H1 (cell line): ENCODE results near the gene PTPRC. TPM values are rescaled to one million over a fixed set of nuclear protein-coding genes. Genes with fewer than 3 reads are reported as not detected.

Source experiments
- CTCF ChIA-PET: fragments of 300-600 bp; sonication (Branson Sonifier 250); formaldehyde crosslinking; loops from one replicate; lab custom pipeline; 2021; ENCODE audit not compliant: partially characterized antibody; lab: Charles Lee
- POLR2A ChIA-PET: fragments of 300-600 bp; sonication (Branson Sonifier 250); formaldehyde crosslinking; loops from one replicate; lab custom pipeline; 2021; ENCODE audit warnings: inconsistent platforms; ENCODE audit not compliant: partially characterized antibody; lab: Charles Lee
- DNase-seq, 2 experiments: peaks; one replicate each; pipeline versions ENCODE4 v3.0.0 to v3.0.0-alpha.2; 2010 to 2022; ENCODE audit warnings: low spot score in 2 of 2, low read depth in 1 of 2, mixed read lengths in 1 of 2
- FAIRE-seq: peaks from 2 replicates; lab custom pipeline; 2011; peaks lifted over from hg19 to GRCh38; lab: Jason Lieb, UNC
- H2AFZ ChIP-seq: 2 replicates; pipeline ENCODE4 v1.8.1; 2012; ENCODE audit warnings: low read length, inconsistent platforms
- H2AK5ac ChIP-seq: 2 replicates; pipeline ENCODE4 v1.6.1; 2013; ENCODE audit warnings: low read depth, low read length
- H2BK120ac ChIP-seq: replicated peaks from 2 replicates; pipeline ENCODE3; 2013; ENCODE audit warnings: low read depth, low read length, inconsistent platforms
- H2BK12ac ChIP-seq: 2 replicates; pipeline ENCODE4 v1.6.1; 2013; ENCODE audit warnings: low read depth, low read length
- H2BK15ac ChIP-seq: 2 replicates; pipeline ENCODE4 v1.6.1; 2013; ENCODE audit warnings: low read length
- H2BK20ac ChIP-seq: 2 replicates; pipeline ENCODE4 v1.6.1; 2013; ENCODE audit warnings: low read length
- H2BK5ac ChIP-seq: 2 replicates; pipeline ENCODE4 v1.6.1; 2013; ENCODE audit warnings: low read depth, low read length
- H3K14ac ChIP-seq: 2 replicates; pipeline ENCODE4 v1.6.1; 2013; ENCODE audit warnings: inconsistent platforms; ENCODE audit not compliant: insufficient read length
- H3K18ac ChIP-seq: 2 replicates; pipeline ENCODE4 v1.6.1; 2013; ENCODE audit warnings: low read length; ENCODE audit errors: extremely low read depth
- H3K23ac ChIP-seq: 2 replicates; pipeline ENCODE4 v1.6.1; 2013; ENCODE audit warnings: inconsistent platforms; ENCODE audit not compliant: insufficient read length
- H3K23me2 ChIP-seq: 2 replicates; pipeline ENCODE4 v1.6.1; 2013; ENCODE audit warnings: low read depth, low read length
- H3K27ac ChIP-seq: 2 replicates; pipeline ENCODE4 v1.6.1; 2011; ENCODE audit warnings: low read depth, low read length, inconsistent platforms
- H3K27me3 ChIP-seq, 4 experiments: replicated peaks in 1 of 4; 1 replicate in 1 of 4; 2 replicates in 3 of 4; pipeline versions ENCODE4 v1.6.1 to v1.8.1; 2011 to 2013; ENCODE audit warnings: low read length in 3 of 4, mild to moderate bottlenecking in 3 of 4, inconsistent platforms in 2 of 4, mixed read lengths in 2 of 4, moderate library complexity in 1 of 4; ENCODE audit not compliant: control insufficient read depth in 3 of 4, insufficient read depth in 3 of 4; ENCODE audit errors: extremely low read depth in 1 of 4
- H3K36me3 ChIP-seq, 4 experiments: 2 replicates each; pipeline versions ENCODE4 v1.6.1 to v1.8.1; 2011 to 2013; ENCODE audit warnings: mild to moderate bottlenecking in 4 of 4, low read length in 3 of 4, moderate library complexity in 2 of 4, control low read depth in 1 of 4, inconsistent platforms in 1 of 4; ENCODE audit not compliant: insufficient read depth in 4 of 4, control insufficient read depth in 2 of 4
- H3K4ac ChIP-seq: replicated peaks from 2 replicates; pipeline ENCODE3; 2013; ENCODE audit warnings: low read length, low read depth, mixed read lengths, inconsistent platforms; ENCODE audit not compliant: insufficient read length
- H3K4me1 ChIP-seq, 4 experiments: replicated peaks in 1 of 4; 1 replicate in 1 of 4; 2 replicates in 3 of 4; pipeline versions ENCODE4 v1.6.1 to v1.8.1; 2011 to 2013; ENCODE audit warnings: low read length in 3 of 4, inconsistent platforms in 2 of 4, mixed read lengths in 1 of 4; ENCODE audit not compliant: insufficient read depth in 4 of 4, control insufficient read depth in 3 of 4
- H3K4me2 ChIP-seq, 2 experiments: 2 replicates each; pipeline versions ENCODE4 v1.6.1 to v1.8.1; 2011 to 2013; ENCODE audit warnings: low read depth in 2 of 2, low read length in 2 of 2, control low read depth in 1 of 2, inconsistent platforms in 1 of 2, mild to moderate bottlenecking in 1 of 2; ENCODE audit not compliant: insufficient read depth in 1 of 2
- H3K4me3 ChIP-seq, 4 experiments: fragments of 200-600, 300-600 bp in 1 of 4; sonication (generic), shearing (Covaris generic), sonication (Bioruptor Twin) in 1 of 4; 2 replicates each; pipeline versions ENCODE4 v1.5.1 to v1.8.1; 2011 to 2016; ENCODE audit warnings: low read length in 4 of 4, low read depth in 3 of 4, control low read depth in 2 of 4, inconsistent platforms in 2 of 4, mild to moderate bottlenecking in 2 of 4, mixed read lengths in 1 of 4, moderate library complexity in 1 of 4; ENCODE audit not compliant: insufficient read depth in 2 of 4; ENCODE audit errors: extremely low read depth in 1 of 4
- H3K56ac ChIP-seq: replicated peaks from 2 replicates; pipeline ENCODE3; 2013; ENCODE audit warnings: low read depth, mild to moderate bottlenecking, mixed read lengths, low read length, inconsistent platforms; ENCODE audit not compliant: insufficient read length
- H3K79me1 ChIP-seq: 2 replicates; pipeline ENCODE4 v1.6.1; 2013; ENCODE audit warnings: low read depth, low read length, control low read depth
- H3K79me2 ChIP-seq, 2 experiments: 2 replicates each; pipeline versions ENCODE4 v1.6.1 to v1.8.1; 2012 to 2013; ENCODE audit warnings: low read length in 2 of 2, mild to moderate bottlenecking in 2 of 2, inconsistent platforms in 1 of 2; ENCODE audit not compliant: insufficient read depth in 2 of 2, control insufficient read depth in 1 of 2
- H3K9ac ChIP-seq, 4 experiments: replicated peaks in 1 of 4; 1 replicate in 1 of 4; 2 replicates in 3 of 4; pipeline versions ENCODE4 v1.6.1 to v1.8.1; 2011 to 2013; ENCODE audit warnings: low read depth in 3 of 4, low read length in 3 of 4, control low read depth in 2 of 4, mild to moderate bottlenecking in 2 of 4, moderate library complexity in 2 of 4, inconsistent platforms in 1 of 4; ENCODE audit errors: extremely low read depth in 1 of 4
- H3K9me3 ChIP-seq, 2 experiments: 2 replicates each; pipeline versions ENCODE4 v1.6.1 to v1.8.1; 2012 to 2013; ENCODE audit warnings: mild to moderate bottlenecking in 2 of 2, moderate library complexity in 2 of 2, control low read depth in 1 of 2, inconsistent platforms in 1 of 2, low read depth in 1 of 2, low read length in 1 of 2, mixed read lengths in 1 of 2; ENCODE audit not compliant: insufficient read depth in 2 of 2
- H4K20me1 ChIP-seq, 2 experiments: replicated peaks in 1 of 2; 2 replicates each; pipeline versions ENCODE3 to v1.8.1; 2011 to 2013; ENCODE audit warnings: inconsistent platforms in 2 of 2, low read length in 2 of 2, mild to moderate bottlenecking in 1 of 2; ENCODE audit not compliant: insufficient read depth in 2 of 2, control insufficient read depth in 1 of 2
- H4K5ac ChIP-seq: 2 replicates; pipeline ENCODE4 v1.6.1; 2013; ENCODE audit warnings: low read length, low read depth, mixed read lengths, inconsistent platforms; ENCODE audit not compliant: insufficient read length
- H4K8ac ChIP-seq: 2 replicates; pipeline ENCODE4 v1.8.0; 2013; ENCODE audit warnings: mild to moderate bottlenecking, moderate library complexity, low read length, inconsistent platforms; ENCODE audit not compliant: insufficient read depth; ENCODE audit errors: extremely low read depth
- H4K91ac ChIP-seq: replicated peaks from 2 replicates; pipeline ENCODE3; 2013; ENCODE audit warnings: low read length, mixed read lengths, inconsistent platforms; ENCODE audit not compliant: insufficient read length
- BACH1 ChIP-seq: IDR thresholded peaks from 2 replicates; pipeline ENCODE4 v1.6.1; 2012; ENCODE audit warnings: low read length, improper control_type of control experiment
- CBX5 ChIP-seq: fragments of 300-800, 300-1000 bp; sonication (generic); IDR thresholded peaks from 2 replicates; pipeline ENCODE4 v1.7.1; 2016; ENCODE audit warnings: antibody characterized with exemption, low read length, low read depth
- CEBPB ChIP-seq: IDR thresholded peaks from 2 replicates; pipeline ENCODE4 v1.6.1; 2012; ENCODE audit warnings: low read depth, low read length
- CHD2 ChIP-seq: IDR thresholded peaks from 2 replicates; pipeline ENCODE4 v1.6.1; 2012; ENCODE audit warnings: low read length, improper control_type of control experiment
- CREB1 ChIP-seq: IDR thresholded peaks from 2 replicates; pipeline ENCODE4 v1.6.1; 2012; ENCODE audit warnings: inconsistent platforms
- JUND ChIP-seq: IDR thresholded peaks from 2 replicates; pipeline ENCODE4 v1.6.1; 2011; ENCODE audit warnings: mild to moderate bottlenecking, improper control_type of control experiment, low read length
- RNF2 ChIP-seq: fragments of 200-900, 300-1000 bp; sonication (generic); IDR thresholded peaks from 2 replicates; pipeline ENCODE4 v1.7.1; 2016; ENCODE audit warnings: borderline replicate concordance, low read depth, mild to moderate bottlenecking, antibody characterized with exemption, low read length; ENCODE audit not compliant: poor library complexity, severe bottlenecking; ENCODE audit errors: missing control alignments
- WGBS, 2 experiments: shearing (Covaris generic) in 1 of 2; methylation state at CpG; one replicate each; pipeline versions ENCODE4 v1.1.6 to v1.1.7; 2013 to 2015; ENCODE audit warnings: low lambda C conversion rate in 2 of 2, mixed read lengths in 2 of 2, inconsistent platforms in 1 of 2, low coverage in 1 of 2, missing lambda C conversion rate in 1 of 2; ENCODE audit not compliant: insufficient replicate concordance in 2 of 2, insufficient coverage in 1 of 2, insufficient read length in 1 of 2; ENCODE audit errors: extremely low coverage in 1 of 2, missing lambda C conversion rate in 1 of 2; 5-methylcytosine and 5-hydroxymethylcytosine counted together
- polyA plus RNA-seq, 7 experiments: library from polyadenylated mRNA; depleted of rRNA in 3 of 7; stranded (reverse) in 5 of 7; unstranded in 2 of 7; fragments of >200 nt in 5 of 7; fragments of 200-250 nt in 2 of 7; gene quantifications; 1 replicate in 5 of 7; 2 replicates in 1 of 7; 4 replicates in 1 of 7; pipeline versions ENCODE4 v1.2.1 to v1.2.3, GENCODE V29; 2011 to 2013; ENCODE audit warnings: missing spikeins in 2 of 7, mixed read lengths in 2 of 7
- total RNA-seq: library from RNA; stranded (reverse); fragmentation: NEBNext Ultra II Directional; extraction: Animal tissue kit (Norgen Biotek cat#: 25700); gene quantifications from 2 replicates; pipeline ENCODE4 v1.2.1, GENCODE V29; 2021

Gene PTPRC
- total and polyA plus RNA-seq, 2 of the 8 experiments (the other 6 are each of a cell fraction or from before 2014, with no cell fraction given): 0.05 TPM; not detected in 1

- no peak overlapping the region for H2AFZ ChIP-seq
- no peak overlapping the region for H3K27ac ChIP-seq
- no peak overlapping the region for H2BK20ac ChIP-seq
- H3K4me2 ChIP-seq: no peak overlapping the region
- no peak overlapping the region for H3K14ac ChIP-seq
- no peaks in the 10 kb centered on the region for H3K9me3 ChIP-seq
- H4K20me1 ChIP-seq: no peaks in the 10 kb centered on the region
- no peak overlapping the region for H3K18ac ChIP-seq
- H2BK120ac ChIP-seq: no peak overlapping the region
- H4K91ac ChIP-seq: no peak overlapping the region
- FAIRE-seq (no peak), DNase-seq (no peak)
- H3K4me3 ChIP-seq: no peak overlapping the region
- H2BK15ac ChIP-seq: no peak overlapping the region
- H4K8ac ChIP-seq: no peak overlapping the region
- 93% methylated on average over 2 of the region's 2 CpGs; no CpG with 5 or more reads in 1 of the 2 experiments for WGBS, 2 experiments
- H3K4ac ChIP-seq: no peak overlapping the region
- H2BK12ac ChIP-seq: no peak overlapping the region
- H3K23me2 ChIP-seq: no peaks in the 10 kb centered on the region
- H2BK5ac ChIP-seq: no peak overlapping the region
- no peaks in the 10 kb centered on the region for H3K36me3 ChIP-seq
- no peak overlapping the region for H3K9ac ChIP-seq
- H3K23ac ChIP-seq: no peak overlapping the region
- CTCF ChIA-PET: no interaction called here
- no peak overlapping the region for H3K56ac ChIP-seq
- TF ChIP-seq CREB1: no peak
- TF ChIP-seq CHD2: no peak
- TF ChIP-seq CEBPB: no peak
- no peak for TF ChIP-seq JUND
- no peak for TF ChIP-seq CBX5
- no peak for TF ChIP-seq RNF2
- no peak for TF ChIP-seq BACH1
- TF ChIP-seq, all 59 proteins: peak for 0
- POLR2A ChIA-PET: no interaction called here
- Histone ChIP-seq H2AK5ac (no peak overlapping the region), H3K27me3 (no peaks in the 10 kb centered on the region), H3K4me1 (no peaks in the 10 kb centered on the region), H3K79me1 (no peaks in the 10 kb centered on the region), H3K79me2 (no peaks in the 10 kb centered on the region), H4K5ac (no peak overlapping the region)
Observed at GRCh38 chr1:198734323-198735008, 95.6 kb downstream of the PTPRC start.
